Left hindlimb (tissue), 1 donor: ENCODE data around the gene SMC1A.

Source experiments
- DNase-seq: peaks from one replicate; pipeline ENCODE4 v3.0.0-alpha.2; 2018

Gene SMC1A

DNA sequence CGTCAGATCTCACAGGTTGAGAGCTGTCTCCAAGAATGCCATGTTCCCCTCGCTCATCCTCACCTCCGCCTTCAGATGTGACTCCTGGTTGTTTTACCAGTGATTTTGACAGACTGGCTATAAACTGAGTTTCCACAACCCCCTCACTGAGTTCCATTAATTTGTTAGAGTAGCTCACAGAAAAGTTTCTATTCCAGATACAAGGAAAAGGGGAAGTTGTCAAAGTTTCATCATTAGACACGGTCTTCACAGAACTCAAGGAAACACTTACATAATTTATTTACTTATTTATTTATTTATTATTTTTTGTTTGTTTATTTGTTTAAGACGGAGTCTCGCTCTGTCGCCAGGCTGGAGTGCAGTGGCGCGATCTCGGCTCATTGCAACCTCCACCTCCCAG, 85.4 kb downstream of the SMC1A start:
- DNase-seq = no peak

DNA sequence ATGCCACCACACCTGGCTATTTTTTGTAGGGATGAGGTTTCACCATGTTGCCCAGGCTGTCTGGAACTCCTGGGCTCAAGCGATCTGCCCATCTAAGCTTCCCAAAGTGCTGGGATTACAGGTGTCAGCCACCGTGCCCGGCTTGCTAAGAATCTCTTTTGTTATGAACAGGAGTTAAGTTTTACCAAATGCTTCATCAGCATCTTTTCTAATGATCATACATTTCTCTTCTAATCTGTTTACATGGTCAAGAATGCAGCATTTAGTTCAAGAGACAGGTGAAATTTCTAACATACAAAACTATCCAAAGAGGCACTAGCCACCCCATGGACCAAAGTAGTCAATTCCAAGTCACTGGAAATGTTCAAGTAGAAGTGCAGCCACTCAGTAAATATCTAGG, 88.6 kb downstream of the SMC1A start:
- DNase-seq = no peak

DNA sequence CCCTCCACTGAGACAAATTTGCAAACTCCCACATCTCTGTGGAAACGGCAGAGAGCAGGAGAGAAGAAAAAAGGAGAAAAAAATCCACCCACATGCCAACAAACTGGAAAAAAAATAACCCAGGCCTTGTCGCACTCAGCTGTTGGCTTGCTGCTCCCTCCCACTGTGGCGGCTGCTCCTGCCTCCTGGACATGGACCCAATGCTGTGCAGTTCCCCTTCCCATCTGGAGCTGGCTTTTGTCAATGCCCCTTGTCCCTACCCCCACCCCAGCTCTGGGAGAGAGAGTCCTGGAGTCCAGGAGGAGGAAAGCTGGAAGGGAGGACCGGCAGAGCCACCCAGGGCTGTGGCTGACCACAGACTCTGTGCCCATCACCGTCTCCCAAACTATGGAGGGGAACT, 90.2 kb downstream of the SMC1A start:
- no peak for DNase-seq

- no peak for DNase-seq
Observed at GRCh38 chrX:53330331-53330730, 92.1 kb downstream of the SMC1A start.

GRCh38 chrX:53324803-53325202, 97.7 kb downstream of the SMC1A start:
- DNase-seq = no peak
